ENCODE measurements around the gene DISP2. TPM values are rescaled to one million over a fixed set of nuclear protein-coding genes. Genes with fewer than 3 reads are reported as not detected.

Gene DISP2
- total RNA-seq, 1 experiment from 2014 or later: 10.0 TPM

GRCh38 chr15:40357246-40357645, 773 bp upstream of the DISP2 start:
- H3K27me3 ChIP-seq (ENCODE audit: control insufficient read depth, insufficient read depth, low read length): no peaks in the 10 kb centered on the region

GRCh38 chr15:40358471-40359353, 693 bp downstream of the DISP2 start:
- Histone ChIP-seq H3K36me3 (ENCODE audit: control insufficient read depth, insufficient read depth, low read length) (no peaks in the 10 kb centered on the region), H3K4me3 (ENCODE audit: low read depth in 2 of 2, low read length in 2 of 2) (peak overlapping the region; percentile 53 to 58), H3K9me3 (ENCODE audit: control insufficient read depth, insufficient read depth, low read depth, low read length) (no peaks in the 10 kb centered on the region), H3K27me3 (ENCODE audit: control insufficient read depth, insufficient read depth, low read length) (no peaks in the 10 kb centered on the region), H3K27ac (ENCODE audit: low read length) (no peak overlapping the region), H3K4me1 (ENCODE audit: control insufficient read depth, insufficient read depth, low read length) (peaks cover 7% of the 10 kb centered on the region)
- ATAC-seq (peak; percentile 75), DNase-seq (ENCODE audit: low read depth, low spot score) (no peak)
- in situ Hi-C loops (cut with HindIII; ENCODE audit: low pct_unique_long_range_greater_than_20kb, low sequenced_read_pairs): no loop called here
- intact Hi-C loops (cut with micrococcal nuclease; ENCODE audit: unreplicated experiment): no loop called here
- no TSS peak for BruUV-seq (replicated peaks)
- ChIA-PET CTCF (no interaction called here), POLR2A (no interaction called here)
- TF ChIP-seq, protein P1, sequence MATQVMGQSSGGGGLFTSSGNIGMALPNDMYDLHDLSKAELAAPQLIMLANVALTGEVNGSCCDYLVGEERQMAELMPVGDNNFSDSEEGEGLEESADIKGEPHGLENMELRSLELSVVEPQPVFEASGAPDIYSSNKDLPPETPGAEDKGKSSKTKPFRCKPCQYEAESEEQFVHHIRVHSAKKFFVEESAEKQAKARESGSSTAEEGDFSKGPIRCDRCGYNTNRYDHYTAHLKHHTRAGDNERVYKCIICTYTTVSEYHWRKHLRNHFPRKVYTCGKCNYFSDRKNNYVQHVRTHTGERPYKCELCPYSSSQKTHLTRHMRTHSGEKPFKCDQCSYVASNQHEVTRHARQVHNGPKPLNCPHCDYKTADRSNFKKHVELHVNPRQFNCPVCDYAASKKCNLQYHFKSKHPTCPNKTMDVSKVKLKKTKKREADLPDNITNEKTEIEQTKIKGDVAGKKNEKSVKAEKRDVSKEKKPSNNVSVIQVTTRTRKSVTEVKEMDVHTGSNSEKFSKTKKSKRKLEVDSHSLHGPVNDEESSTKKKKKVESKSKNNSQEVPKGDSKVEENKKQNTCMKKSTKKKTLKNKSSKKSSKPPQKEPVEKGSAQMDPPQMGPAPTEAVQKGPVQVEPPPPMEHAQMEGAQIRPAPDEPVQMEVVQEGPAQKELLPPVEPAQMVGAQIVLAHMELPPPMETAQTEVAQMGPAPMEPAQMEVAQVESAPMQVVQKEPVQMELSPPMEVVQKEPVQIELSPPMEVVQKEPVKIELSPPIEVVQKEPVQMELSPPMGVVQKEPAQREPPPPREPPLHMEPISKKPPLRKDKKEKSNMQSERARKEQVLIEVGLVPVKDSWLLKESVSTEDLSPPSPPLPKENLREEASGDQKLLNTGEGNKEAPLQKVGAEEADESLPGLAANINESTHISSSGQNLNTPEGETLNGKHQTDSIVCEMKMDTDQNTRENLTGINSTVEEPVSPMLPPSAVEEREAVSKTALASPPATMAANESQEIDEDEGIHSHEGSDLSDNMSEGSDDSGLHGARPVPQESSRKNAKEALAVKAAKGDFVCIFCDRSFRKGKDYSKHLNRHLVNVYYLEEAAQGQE (IDR thresholded peaks at IDR 0.05; ENCODE audit: insufficient read depth in 1 of 2, low read depth in 2 of 2, low read length in 1 of 2): no peak; a peak in 1 of 4 replicates
- no peak for TF ChIP-seq TCF7L2 (IDR thresholded peaks at IDR 0.05; ENCODE audit: low read depth, low read length)
- TF ChIP-seq POLR2AphosphoS5 (IDR thresholded peaks at IDR 0.05; ENCODE audit: low read depth, low read length): no peak
- TF ChIP-seq, protein P2, sequence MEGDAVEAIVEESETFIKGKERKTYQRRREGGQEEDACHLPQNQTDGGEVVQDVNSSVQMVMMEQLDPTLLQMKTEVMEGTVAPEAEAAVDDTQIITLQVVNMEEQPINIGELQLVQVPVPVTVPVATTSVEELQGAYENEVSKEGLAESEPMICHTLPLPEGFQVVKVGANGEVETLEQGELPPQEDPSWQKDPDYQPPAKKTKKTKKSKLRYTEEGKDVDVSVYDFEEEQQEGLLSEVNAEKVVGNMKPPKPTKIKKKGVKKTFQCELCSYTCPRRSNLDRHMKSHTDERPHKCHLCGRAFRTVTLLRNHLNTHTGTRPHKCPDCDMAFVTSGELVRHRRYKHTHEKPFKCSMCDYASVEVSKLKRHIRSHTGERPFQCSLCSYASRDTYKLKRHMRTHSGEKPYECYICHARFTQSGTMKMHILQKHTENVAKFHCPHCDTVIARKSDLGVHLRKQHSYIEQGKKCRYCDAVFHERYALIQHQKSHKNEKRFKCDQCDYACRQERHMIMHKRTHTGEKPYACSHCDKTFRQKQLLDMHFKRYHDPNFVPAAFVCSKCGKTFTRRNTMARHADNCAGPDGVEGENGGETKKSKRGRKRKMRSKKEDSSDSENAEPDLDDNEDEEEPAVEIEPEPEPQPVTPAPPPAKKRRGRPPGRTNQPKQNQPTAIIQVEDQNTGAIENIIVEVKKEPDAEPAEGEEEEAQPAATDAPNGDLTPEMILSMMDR (IDR thresholded peaks at IDR 0.05): peak; percentile 69; the same call in 1 of the 2 replicates
- no peak for TF ChIP-seq SIN3A (IDR thresholded peaks at IDR 0.05; ENCODE audit: borderline replicate concordance, insufficient read depth, low read depth, low read length)

More at GRCh38 chr15:40357246-40357645, 773 bp upstream of the DISP2 start:
- ATAC-seq (no peak), DNase-seq (ENCODE audit: low read depth, low spot score) (no peak)
- POLR2A ChIA-PET: no interaction called here
- no TSS peak for BruUV-seq (replicated peaks)
- H3K4me1 ChIP-seq (ENCODE audit: control insufficient read depth, insufficient read depth, low read length): peaks cover 7% of the 10 kb centered on the region
- no peaks in the 10 kb centered on the region for H3K9me3 ChIP-seq (ENCODE audit: control insufficient read depth, insufficient read depth, low read depth, low read length)
- no peaks in the 10 kb centered on the region for H3K36me3 ChIP-seq (ENCODE audit: control insufficient read depth, insufficient read depth, low read length)
- H3K27ac ChIP-seq (ENCODE audit: low read length): peak overlapping the region; percentile 66; the same call in 1 of the 2 replicates
- no peak for TF ChIP-seq POLR2AphosphoS5 (IDR thresholded peaks at IDR 0.05; ENCODE audit: low read depth, low read length)
- TF ChIP-seq, protein P1 (IDR thresholded peaks at IDR 0.05; ENCODE audit: insufficient read depth in 1 of 2, low read depth in 2 of 2, low read length in 1 of 2): no peak
- TF ChIP-seq, protein P2 (IDR thresholded peaks at IDR 0.05): no peak
- H3K4me3 ChIP-seq (ENCODE audit: low read depth in 2 of 2, low read length in 2 of 2): peak overlapping the region; percentile 58 to 67; a peak in 3 of 4 replicates
- CTCF ChIA-PET: interaction anchor here (0.5 kb wide), 1 partner anchor 60 kb away, joined by 10 read pairs; no protein-coding TSS in a partner anchor
- in situ Hi-C loops (cut with HindIII; ENCODE audit: low pct_unique_long_range_greater_than_20kb, low sequenced_read_pairs): no loop called here
- intact Hi-C loops (cut with micrococcal nuclease; ENCODE audit: unreplicated experiment): no loop called here

Data from Panc1 (cell line).